GM18870 (cell line): ENCODE results near the gene MYL7.
"Not testable (repeated sequence)": the region's sequence is repeated elsewhere in the genome, so short reads cannot be mapped to it uniquely, and the experiment has no call there.

ENCODE experiments used
- ATAC-seq: cut with Tn5 transposase; IDR thresholded peaks from one replicate; pipeline ENCODE4 v1.9.1; 2021; ENCODE audit warnings: moderate library complexity; ENCODE audit not compliant: unreplicated experiment

The MYL7 gene, protein sequence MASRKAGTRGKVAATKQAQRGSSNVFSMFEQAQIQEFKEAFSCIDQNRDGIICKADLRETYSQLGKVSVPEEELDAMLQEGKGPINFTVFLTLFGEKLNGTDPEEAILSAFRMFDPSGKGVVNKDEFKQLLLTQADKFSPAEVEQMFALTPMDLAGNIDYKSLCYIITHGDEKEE

DNA sequence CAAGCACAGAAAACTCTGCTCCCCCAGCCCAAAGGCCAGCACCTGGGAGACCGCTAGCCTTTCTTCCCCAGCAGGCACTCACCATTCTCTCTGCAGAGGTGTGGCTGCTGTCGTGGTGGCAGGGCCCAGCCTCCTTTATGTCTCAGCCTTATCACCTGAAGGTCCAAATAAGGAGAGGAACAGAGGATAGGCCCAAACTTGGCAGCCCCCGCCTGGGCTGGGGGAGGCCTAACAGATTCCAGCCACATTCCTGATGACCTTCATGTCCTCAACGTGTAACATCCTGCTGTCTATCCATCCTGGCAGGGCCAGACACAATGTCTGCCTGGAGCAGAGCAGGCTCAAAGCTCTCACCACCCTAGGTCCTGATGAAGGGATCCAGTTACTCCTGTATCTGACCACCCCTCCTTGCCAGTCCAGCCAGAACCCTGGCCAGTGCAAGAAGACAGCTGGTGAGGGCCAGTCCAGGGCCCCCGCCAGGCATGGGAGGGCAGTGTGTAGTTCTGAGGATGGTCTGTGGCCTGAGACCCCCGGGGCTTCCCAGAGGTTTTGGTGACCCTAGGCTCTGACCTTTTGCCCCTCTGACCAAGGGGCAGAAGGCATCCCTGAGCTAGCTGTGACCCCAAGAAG, at the start of gene MYL7:
Gene MYL7, minus strand, starts transcription at position 112 of the 630 bp plus-strand sequence. Its CDS starts 27 bp downstream, at position 85.
- no peak for ATAC-seq

DNA sequence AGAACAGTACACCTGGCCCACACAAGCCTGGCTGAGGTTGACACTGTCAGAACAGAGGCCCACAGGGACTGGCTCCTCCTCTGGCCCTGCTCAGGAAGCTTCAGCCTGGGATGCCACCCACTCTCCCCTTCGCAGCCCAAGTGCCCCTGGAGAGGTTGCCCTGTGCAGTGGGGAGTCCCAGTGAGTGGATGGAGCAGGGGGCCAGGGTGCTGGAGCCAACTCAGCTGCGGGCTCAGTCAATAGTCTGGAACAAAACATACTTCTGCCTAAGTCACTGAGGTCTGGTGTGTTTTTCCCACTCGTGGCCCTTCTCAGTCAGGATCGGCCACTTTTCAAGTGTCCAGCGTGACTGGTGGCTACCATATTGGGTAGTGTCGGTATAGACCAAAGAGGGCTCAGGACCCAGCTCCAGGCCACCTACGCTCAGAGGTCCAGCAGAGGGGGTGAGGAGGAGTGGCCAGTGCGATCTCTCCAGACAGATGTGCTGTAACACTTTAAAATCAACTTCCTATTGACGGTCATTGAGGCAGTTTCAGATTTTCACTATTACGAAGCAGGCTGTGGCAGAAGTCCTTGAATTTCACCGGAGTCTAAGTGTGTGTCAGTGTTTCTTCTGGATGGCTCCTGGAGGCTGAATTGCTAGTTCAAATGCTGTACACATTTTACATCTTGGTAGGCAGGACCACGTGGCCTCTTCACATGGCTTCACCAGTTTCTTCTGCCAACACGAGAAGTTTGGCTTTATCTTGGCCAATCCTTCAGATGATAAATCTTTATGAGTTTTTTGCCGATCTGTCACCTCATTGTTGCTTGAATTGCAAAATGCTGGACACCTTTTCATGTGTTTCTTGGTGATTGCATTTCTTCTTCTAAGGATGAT, 49.1 kb upstream of the MYL7 start:
- no peak for ATAC-seq

DNA sequence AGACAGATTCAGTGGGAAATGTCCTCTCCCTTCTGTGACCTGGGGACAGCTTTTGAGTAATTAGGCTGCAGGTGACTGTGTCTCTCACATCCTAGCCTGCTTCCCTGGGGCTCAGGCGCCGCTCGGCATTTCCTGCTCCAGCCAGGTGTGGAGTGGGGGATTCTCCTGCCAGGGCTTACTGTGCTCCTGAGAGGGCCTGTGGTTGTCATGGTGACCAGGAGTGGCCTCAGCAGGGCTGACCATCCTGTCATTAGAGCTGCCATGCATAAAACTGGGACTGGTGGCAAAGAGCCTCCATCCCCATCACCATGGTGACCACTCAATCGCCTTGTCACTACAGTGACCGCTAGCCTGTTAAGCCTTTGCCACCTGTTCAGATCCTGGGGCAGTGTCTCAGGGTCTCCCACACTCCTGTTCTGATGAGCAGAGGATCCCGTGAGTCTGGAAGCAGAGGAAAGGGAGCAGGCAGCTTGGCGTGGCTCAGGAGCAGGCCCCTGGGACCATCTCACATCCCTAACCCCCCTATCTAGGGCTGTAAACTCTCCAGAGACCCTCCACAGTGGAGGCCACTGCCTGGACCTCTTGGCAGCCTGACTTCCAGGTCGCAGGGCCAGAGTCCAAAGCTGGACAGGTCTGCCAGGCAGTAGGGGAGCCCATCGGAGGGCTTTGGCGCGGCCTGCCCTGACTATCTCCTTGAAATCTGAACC, 48.3 kb upstream of the MYL7 start, which contains the start of gene GCK:
Gene GCK, minus strand, starts transcription at position 154 of the 707 bp plus-strand sequence. CDS start 486 bp downstream, outside the sequence.
- no peak for ATAC-seq

DNA sequence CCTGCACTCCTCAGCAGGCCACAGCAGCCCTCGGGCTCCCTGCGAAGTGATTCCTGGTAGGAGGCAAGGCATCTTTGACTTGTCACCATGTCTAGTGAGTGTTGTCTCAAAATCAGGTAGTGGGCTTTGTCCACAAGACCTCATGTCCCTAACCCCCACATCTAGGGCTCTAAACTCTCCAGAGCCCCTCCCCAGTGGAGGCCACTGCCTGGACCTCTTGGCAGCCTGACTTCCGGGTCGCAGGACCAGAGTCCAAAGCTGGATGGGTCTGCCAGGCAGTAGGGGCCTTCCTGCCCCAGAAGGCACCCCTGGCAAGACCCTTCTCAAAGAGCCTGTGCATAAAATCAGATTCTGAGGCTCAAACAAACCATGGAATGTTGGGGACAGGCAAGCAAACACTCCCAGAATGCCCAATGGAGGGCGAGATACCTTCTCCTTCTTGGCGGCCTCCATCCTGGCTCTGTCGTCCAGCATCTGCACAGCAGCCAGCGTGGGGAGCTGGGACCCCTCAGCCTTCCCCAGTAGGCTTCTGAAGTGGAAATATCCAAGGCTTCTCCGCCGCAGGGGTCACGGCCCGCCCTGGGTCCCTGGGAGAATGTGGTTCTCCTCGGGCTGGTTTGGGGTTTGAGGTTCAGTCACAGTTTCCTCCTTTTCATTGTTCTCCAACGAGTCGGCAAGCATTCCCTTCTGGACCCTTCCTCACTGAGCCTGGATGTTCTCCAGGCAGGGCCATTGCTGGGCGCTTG, 47.5 kb upstream of the MYL7 start:
- ATAC-seq, result no peak

DNA sequence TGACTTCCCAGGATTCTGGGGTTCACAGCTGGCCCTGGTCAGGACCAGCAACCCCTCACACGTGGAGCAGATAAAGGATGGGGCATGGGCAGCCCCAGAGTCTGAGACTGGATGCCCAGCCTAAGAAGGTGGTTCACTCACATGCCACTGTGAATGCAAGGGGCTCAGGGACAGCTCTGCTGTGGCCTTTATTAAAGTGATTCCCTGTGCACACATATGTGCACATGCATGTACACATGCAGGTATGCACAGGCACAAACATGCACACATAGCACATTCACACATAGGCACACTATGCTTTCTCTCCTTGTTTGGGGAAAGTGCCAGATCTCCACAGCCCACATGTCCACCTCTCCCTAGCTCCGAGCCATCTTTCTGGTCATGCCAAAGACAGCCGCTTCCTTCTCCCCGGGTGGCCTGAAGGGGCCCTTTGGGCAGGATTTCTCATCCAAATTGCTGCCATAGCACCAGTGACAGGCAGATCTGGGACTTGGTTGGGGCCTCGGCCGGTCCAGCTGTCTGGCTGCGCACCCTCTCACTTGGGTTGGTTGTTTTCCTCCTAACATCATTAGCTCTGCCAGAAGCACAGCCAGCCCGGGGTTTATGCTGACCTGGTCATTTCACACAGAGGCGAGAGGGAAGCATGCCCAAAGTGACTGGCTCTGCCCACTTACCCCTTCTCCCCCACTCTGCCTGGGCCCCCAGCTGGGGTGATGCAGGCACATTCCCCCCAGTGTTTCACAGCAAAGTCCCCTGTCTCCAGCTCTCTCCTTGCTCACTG, 46.7 kb upstream of the MYL7 start:
- ATAC-seq, result no peak

DNA sequence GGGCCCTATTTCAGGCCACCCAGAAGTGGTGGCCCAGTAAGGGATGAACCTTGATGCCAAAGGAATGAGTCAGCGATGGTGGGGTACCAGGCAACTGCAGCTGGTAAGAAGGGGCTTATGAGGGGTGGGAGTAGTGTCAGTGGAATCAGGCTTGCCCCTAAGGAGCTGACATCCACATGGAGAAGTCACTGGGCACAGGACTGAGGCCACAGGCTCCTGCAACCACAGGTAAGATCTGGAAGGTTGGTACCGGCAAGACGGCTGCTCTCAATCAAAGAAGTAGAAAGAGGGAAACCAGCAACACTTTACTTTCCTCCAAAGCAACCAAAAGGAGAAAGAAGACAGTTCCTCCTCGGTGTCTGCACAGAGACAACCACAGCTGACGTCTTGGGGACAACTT, 45.6 kb upstream of the MYL7 start:
- no peak for ATAC-seq

DNA sequence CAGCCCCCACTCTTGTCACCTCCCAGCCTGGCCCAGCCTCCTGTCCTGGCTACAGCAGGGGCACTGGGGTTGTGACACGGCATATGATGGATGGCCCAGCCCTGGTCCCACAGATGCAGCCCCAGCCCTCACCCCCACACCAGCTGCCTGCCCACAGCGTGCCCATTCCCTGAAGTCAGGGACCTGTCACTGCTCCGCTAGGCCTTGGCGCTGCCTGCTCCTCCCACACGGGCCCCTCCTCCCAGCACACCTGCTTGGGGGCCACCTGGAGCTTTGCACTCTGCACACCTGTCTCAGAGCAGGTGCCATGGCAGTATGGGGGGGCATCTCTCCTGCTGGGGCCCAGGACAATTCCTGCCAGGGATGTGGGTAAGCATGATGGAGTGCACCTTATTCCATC, 44.6 kb upstream of the MYL7 start:
- ATAC-seq, result no peak

DNA sequence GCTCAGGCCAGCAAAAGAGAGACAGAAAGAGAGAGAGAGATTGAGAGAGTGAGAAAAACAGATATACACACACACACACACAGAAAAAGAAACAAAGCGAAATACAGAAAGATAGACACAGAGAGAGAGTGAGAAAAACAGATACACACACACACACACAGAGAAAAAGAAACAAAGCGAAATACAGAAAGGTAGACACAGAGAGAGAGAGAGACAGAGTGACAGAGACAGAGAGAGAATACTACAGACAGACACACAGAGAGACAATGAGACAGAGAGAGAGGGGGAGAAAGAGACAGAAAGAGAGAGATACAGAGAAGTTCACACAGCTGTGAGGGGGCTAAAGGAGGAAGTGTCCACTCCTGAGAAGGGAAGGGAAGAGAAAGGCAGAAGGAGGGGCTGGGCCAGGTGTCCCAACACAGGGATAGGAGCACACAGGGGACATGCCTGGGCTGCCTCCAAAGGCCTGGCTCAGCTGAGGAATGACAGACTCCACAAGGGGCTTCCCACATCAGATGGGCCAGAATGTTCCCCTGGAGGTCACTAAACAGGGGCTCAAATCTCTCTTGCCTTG, 43.8 kb upstream of the MYL7 start:
- ATAC-seq, result no peak

DNA sequence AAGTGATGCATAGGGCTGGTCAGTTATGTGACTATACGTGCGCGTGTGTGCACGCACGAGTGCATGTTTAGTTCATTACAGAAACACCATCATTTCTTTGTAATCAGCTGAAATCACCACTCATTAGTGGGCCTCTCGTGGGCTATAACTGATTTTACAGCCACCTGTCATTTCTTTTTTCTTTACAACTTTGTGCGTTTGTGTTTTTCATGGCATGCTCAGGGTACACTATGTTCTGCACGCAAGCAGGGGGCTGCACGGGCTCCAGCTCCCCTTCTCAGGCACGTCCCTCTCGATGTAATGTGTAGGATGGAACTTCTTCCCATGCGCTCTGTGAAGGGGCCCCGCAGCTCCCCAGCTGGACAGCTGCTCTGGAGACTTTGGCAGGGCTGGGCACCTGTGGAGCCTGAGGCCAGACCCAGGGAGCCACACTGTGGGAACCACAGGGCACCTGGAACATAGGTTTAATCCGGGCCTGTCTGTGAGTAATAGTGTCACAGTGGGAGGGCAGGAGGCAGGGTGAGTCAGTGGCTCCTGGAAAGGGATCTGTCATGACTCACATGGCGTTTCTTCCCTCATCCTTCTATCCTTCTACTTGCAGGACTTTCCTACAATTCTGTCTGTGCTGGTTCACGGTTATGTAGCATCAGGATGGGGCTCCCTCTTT, 43.2 kb upstream of the MYL7 start:
- ATAC-seq, result no peak

DNA sequence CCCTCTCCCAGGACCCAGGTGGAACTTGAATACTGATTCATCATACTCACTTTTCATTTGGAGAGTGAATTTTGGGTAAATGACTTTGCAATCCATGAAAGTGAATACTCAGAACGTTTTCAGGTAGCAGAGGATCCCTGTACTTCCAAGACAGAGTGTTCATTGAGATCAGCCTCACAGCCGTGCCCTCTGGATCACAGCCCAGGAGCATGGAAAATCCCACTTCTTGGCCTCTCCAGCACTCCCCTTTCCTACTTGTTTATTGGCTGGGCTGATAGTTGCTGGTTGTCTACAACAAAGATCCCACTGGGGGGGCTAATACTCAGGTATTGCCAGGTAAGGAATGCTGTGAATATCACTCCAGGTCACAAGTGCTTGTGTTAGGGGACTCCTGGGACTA, 42.3 kb upstream of the MYL7 start:
- ATAC-seq, result no peak

DNA sequence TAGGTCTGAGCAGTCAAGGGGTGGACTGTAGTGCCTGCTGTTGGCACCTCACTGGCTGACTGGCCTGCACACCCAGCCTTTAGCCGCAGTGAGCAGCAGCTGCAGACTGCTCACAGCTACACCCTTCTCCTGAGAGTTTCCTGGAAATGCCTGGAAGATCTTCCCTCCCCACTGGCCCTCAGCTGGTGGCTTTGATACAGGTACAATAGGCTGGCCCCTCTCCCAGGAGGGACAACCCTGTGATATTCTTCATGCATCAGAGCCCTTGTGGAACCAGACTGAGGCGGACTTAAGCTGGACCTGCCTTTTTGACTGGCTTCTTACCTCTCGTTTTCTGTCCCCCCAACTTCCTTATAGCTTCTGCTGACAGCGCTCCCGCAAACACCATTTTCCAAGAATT, 41.7 kb upstream of the MYL7 start:
- no peak for ATAC-seq

DNA sequence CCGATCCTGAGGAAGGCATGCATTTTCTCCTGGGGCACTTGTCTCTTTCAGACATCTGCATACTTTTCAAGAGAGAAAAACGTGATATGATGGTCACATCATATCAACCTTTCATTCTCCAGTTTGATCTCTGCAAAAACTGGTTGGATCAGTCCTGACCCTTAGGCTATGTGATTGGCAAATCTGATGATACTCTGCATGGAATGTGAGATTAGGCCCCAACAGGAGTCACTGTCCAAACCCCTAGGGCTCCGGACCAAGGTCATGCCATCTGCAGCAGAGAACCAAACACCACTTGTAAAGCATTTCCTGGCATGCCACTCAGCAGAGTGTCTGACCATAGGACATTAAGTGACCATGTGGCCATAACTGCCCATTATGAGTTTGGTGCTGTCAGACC, 39.5 kb upstream of the MYL7 start:
- no peak for ATAC-seq

DNA sequence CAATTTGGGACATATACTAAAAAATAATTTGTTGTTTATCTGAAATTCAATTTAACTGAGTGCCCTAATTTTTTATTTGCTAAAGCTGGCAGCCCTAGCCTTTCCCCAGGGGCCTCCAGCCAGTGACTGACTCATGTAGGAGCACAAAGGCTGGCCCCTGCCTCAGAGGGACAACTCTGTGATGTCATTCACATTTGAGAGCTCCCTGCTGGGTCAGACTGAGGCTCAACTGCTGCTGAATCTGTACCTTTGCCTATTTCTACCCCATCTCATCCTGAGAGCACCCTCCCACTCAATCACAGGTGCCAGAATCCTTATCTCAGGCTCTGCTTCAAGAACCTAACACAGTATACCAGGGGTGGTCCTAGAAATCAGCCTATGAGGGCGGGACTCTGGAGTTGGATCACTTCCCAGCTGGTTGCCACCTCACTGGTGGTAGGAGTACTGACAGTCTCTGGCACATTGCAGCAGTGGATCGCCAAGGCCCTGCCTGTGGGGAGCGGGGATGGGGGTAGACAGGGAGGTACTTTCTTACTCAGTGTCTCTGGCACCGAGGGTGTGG, 36.5 kb upstream of the MYL7 start:
- ATAC-seq, result no peak

DNA sequence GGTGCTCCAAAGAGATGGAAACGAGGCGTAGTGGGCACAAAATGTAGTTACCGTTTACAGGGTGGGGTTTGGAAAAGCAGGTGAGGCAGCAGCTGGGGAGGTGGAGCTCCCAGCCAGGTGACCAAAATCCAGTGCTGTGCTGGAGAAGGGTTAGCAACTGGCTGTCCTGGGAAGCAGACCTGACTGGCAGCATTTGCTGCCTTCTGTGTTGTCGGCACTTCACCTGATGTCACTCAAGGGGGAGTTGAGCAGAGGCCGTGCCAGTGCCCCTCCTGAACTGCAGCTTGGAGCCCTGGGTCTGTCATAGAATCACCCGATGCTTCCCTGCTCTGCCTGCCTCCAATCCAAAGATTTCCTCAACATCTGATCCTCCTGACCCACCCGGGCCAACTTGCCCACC, 35.4 kb upstream of the MYL7 start:
- ATAC-seq, result no peak

DNA sequence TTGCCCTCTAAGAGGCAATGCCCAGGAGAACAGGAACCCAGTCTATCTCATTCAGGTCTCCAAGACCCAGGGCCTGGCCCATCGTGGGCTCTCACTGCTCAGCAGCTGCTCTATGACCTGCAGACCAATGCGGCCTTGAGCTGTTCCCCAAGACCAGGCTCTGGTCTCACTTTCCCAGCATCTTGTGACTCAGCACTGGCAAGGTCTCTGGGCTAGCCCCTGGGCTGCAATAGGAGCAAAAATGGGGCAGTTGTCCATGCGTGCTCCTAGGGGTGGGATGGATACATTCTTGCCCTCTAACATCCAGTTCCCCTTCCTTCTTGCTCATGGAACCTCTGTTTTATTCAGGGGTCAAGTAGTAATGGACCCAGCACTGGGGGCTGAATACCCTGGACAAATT, 34.6 kb upstream of the MYL7 start:
- ATAC-seq, result no peak

DNA sequence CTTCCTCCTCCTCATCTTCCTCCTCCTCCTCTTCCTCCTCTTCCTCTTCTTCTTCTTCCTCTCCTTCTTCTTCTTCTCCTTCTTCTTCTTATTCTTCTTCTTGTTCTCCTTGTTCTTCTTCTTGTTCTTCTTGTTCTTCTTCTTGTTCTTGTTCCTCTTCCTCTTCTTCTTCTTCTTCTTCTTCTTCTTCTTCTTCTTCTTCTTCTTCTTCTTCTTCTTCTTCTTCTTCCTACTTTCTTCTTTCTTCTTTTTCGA, 33.5 kb upstream of the MYL7 start:
- not testable (repeated sequence) for ATAC-seq

DNA sequence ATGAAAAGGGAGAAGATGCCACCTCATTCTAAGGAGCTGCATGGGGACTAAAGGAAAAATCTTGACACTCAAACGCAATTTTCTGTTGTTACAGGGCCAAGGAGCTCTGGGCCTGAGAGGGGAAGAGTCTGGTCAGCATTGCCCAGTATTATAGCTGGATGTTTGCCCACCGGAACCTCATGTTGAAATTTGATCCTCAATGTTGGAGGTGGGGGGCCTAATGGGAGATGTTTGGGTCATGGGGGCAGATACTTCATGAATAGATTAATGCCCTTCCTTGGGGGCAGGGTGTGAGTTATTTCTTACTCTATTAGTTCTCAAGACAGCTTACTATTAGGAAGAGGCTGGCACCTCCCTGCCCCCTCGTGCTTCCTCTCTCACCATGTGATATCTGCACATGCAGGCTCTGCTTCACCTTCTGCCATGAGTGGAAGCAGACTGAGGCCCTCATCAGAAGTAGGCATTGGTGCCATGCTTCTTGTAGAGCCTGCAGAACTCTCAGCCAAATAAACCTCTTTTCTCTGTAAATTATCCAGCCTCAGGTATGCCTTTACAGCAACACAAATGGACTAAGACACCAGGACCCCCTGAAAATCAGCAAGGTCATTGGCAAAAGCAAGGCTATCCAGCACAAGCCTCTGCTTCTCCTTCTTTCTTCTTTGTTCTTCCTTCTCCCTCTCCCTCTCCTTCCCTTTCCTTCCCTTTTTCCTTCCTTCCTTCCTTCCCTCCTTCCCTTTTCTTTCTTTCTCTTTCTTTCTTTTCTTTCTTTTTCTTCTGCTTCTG, 33.0 kb upstream of the MYL7 start:
- ATAC-seq, result no peak

DNA sequence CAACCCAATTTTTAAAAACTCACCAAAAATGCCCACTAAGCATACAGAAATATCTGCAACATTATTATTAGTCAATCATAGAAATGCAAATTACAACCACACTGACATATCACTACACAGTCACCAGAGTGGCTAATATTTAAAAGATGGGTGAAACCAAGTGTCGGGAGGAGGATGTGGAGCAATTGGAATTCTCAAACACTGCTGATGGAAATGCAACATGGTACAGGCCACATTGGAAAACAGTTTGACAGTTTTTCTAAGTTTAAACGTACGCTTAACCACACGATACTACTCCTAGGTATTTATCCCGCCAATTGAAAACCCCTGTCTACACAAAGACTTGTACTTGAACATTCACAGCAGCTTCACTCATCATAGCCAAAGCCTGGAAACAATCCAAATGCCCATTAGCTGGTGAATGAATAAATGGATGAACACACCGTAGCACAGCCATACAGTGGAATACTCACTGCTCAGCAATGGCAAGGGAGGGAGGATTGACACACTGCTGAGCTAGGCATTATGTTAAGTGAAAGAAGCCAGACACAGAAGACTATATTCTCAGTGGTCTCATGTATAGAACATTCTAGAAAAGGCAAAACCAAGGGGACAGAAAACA, 31.8 kb upstream of the MYL7 start:
- no peak for ATAC-seq
